ENCODE results near the gene TTC7B. TPM values are rescaled to one million over a fixed set of nuclear protein-coding genes. Genes with fewer than 3 reads are reported as not detected.

Gene TTC7B
- total RNA-seq, 1 experiment from 2014 or later = 30.3 TPM

- in situ Hi-C loops (cut with HindIII; ENCODE audit: low sequenced_read_pairs) = no loop called here
Observed at GRCh38 chr14:90503582-90503981, 312.6 kb downstream of the TTC7B start.

GRCh38 chr14:90502760-90503159 is 313.5 kb downstream of the TTC7B start:
- in situ Hi-C loops (cut with HindIII; ENCODE audit: low sequenced_read_pairs) = no loop called here
- no peak for DNase-seq (ENCODE audit: low spot score)

More at GRCh38 chr14:90503582-90503981, 312.6 kb downstream of the TTC7B start:
- DNase-seq (ENCODE audit: low spot score) = no peak

GRCh38 chr14:90500665-90501370 is 315.4 kb downstream of the TTC7B start:
- in situ Hi-C loops (cut with HindIII; ENCODE audit: low sequenced_read_pairs) = no loop called here
- no peak for DNase-seq (ENCODE audit: low spot score)

- DNase-seq (ENCODE audit: low spot score) = no peak
Observed at GRCh38 chr14:90499908-90500664, 316.1 kb downstream of the TTC7B start.

GRCh38 chr14:90499121-90499520 is 317.1 kb downstream of the TTC7B start:
- in situ Hi-C loops (cut with HindIII; ENCODE audit: low sequenced_read_pairs) = no loop called here
- no peak for DNase-seq (ENCODE audit: low spot score)

More at GRCh38 chr14:90499908-90500664, 316.1 kb downstream of the TTC7B start:
- in situ Hi-C loops (cut with HindIII; ENCODE audit: low sequenced_read_pairs) = no loop called here

- in situ Hi-C loops (cut with HindIII; ENCODE audit: low sequenced_read_pairs) = no loop called here
- no peak for DNase-seq (ENCODE audit: low spot score)
Observed at GRCh38 chr14:90498198-90498597, 318.0 kb downstream of the TTC7B start.

- no peak for DNase-seq (ENCODE audit: low spot score)
- in situ Hi-C loops (cut with HindIII; ENCODE audit: low sequenced_read_pairs) = no loop called here
Observed at GRCh38 chr14:90496379-90496778, 319.9 kb downstream of the TTC7B start.

- in situ Hi-C loops (cut with HindIII; ENCODE audit: low sequenced_read_pairs) = no loop called here
- no peak for DNase-seq (ENCODE audit: low spot score)
Observed at GRCh38 chr14:90495357-90496276, 320.6 kb downstream of the TTC7B start.

GRCh38 chr14:90491911-90492531 is 324.2 kb downstream of the TTC7B start:
- in situ Hi-C loops (cut with HindIII; ENCODE audit: low sequenced_read_pairs) = no loop called here
- no peak for DNase-seq (ENCODE audit: low spot score)

GRCh38 chr14:90491221-90491885 is 324.9 kb downstream of the TTC7B start:
- in situ Hi-C loops (cut with HindIII; ENCODE audit: low sequenced_read_pairs) = no loop called here
- DNase-seq (ENCODE audit: low spot score) = peak; percentile 99

GRCh38 chr14:90490720-90491050 is 325.5 kb downstream of the TTC7B start:
- no peak for DNase-seq (ENCODE audit: low spot score)
- in situ Hi-C loops (cut with HindIII; ENCODE audit: low sequenced_read_pairs) = no loop called here

- in situ Hi-C loops (cut with HindIII; ENCODE audit: low sequenced_read_pairs) = no loop called here
- DNase-seq (ENCODE audit: low spot score) = peak; percentile 82
Observed at GRCh38 chr14:90489916-90490719, 326.1 kb downstream of the TTC7B start.

GRCh38 chr14:90489306-90489705 is 326.9 kb downstream of the TTC7B start:
- DNase-seq (ENCODE audit: low spot score) = no peak
- in situ Hi-C loops (cut with HindIII; ENCODE audit: low sequenced_read_pairs) = no loop called here

GRCh38 chr14:90488256-90488655 is 328.0 kb downstream of the TTC7B start:
- in situ Hi-C loops (cut with HindIII; ENCODE audit: low sequenced_read_pairs) = no loop called here

GRCh38 chr14:90487462-90487861 is 328.8 kb downstream of the TTC7B start:
- in situ Hi-C loops (cut with HindIII; ENCODE audit: low sequenced_read_pairs) = no loop called here
- no peak for DNase-seq (ENCODE audit: low spot score)

More at GRCh38 chr14:90488256-90488655, 328.0 kb downstream of the TTC7B start:
- no peak for DNase-seq (ENCODE audit: low spot score)

GRCh38 chr14:90487031-90487430 is 329.2 kb downstream of the TTC7B start:
- DNase-seq (ENCODE audit: low spot score) = no peak
- in situ Hi-C loops (cut with HindIII; ENCODE audit: low sequenced_read_pairs) = no loop called here

GRCh38 chr14:90484291-90484690 is 331.9 kb downstream of the TTC7B start:
- no peak for DNase-seq (ENCODE audit: low spot score)
- in situ Hi-C loops (cut with HindIII; ENCODE audit: low sequenced_read_pairs) = no loop called here

GRCh38 chr14:90483571-90483974 is 332.7 kb downstream of the TTC7B start:
- peak; percentile 47 for DNase-seq (ENCODE audit: low spot score)
- in situ Hi-C loops (cut with HindIII; ENCODE audit: low sequenced_read_pairs) = no loop called here
